Hematopoietic multipotent progenitor cell treated with erythropoietin and hydrocortisone succinate and interleukin-3 and kit ligand, for 6 days (in vitro differentiated cells): ENCODE measurements around the gene PGAP6.
"Not testable (repeated sequence)": the region's sequence is repeated elsewhere in the genome, so short reads cannot be mapped to it uniquely, and the experiment has no call there.

Experiments
- DNase-seq: peaks from one replicate; pipeline ENCODE4 v3.0.0-alpha.2; 2015

Gene PGAP6

GRCh38 chr16:346587-346986 is 35.2 kb downstream of the PGAP6 start:
- no peak for DNase-seq

GRCh38 chr16:345772-346171 is 36.0 kb downstream of the PGAP6 start:
- no peak for DNase-seq

- DNase-seq: no peak
Observed at GRCh38 chr16:342455-343213, 39.1 kb downstream of the PGAP6 start.

- not testable (repeated sequence) for DNase-seq
Observed at GRCh38 chr16:341974-342336, 39.8 kb downstream of the PGAP6 start.

- DNase-seq: not testable (repeated sequence)
Observed at GRCh38 chr16:341095-341973, 40.4 kb downstream of the PGAP6 start.

- no peak for DNase-seq
Observed at GRCh38 chr16:340370-341091, 41.2 kb downstream of the PGAP6 start.

- peak; percentile 83 for DNase-seq
Observed at GRCh38 chr16:339680-340079, 42.1 kb downstream of the PGAP6 start.

GRCh38 chr16:337975-338575 is 43.7 kb downstream of the PGAP6 start:
- no peak for DNase-seq

GRCh38 chr16:337437-337836 is 44.3 kb downstream of the PGAP6 start:
- DNase-seq: no peak

GRCh38 chr16:336269-336668 is 45.5 kb downstream of the PGAP6 start:
- no peak for DNase-seq

- DNase-seq: not testable (repeated sequence)
Observed at GRCh38 chr16:334861-335632, 46.7 kb downstream of the PGAP6 start.

GRCh38 chr16:334164-334832 is 47.5 kb downstream of the PGAP6 start:
- DNase-seq: not testable (repeated sequence)

GRCh38 chr16:333406-334094 is 48.2 kb downstream of the PGAP6 start:
- DNase-seq: no peak

- DNase-seq: not testable (repeated sequence)
Observed at GRCh38 chr16:331181-331814, 50.5 kb downstream of the PGAP6 start.

GRCh38 chr16:330741-331140 is 51.0 kb downstream of the PGAP6 start:
- DNase-seq: no peak

GRCh38 chr16:325375-326145 is 56.2 kb downstream of the PGAP6 start:
- no peak for DNase-seq

GRCh38 chr16:324451-325334 is 57.1 kb downstream of the PGAP6 start:
- peak; percentile 97 for DNase-seq

- no peak for DNase-seq
Observed at GRCh38 chr16:324201-324450, 57.7 kb downstream of the PGAP6 start.
